Measurements from ENCODE around the gene AHDC1.
"Not testable (repeated sequence)": the region's sequence is repeated elsewhere in the genome, so short reads cannot be mapped to it uniquely, and the experiment has no call there.

Gene AHDC1

GRCh38 chr1:27632387-27633297 is 28.7 kb upstream of the AHDC1 start:
- no peak for DNase-seq

GRCh38 chr1:27630859-27631491 is 27.0 kb upstream of the AHDC1 start:
- DNase-seq = no peak

GRCh38 chr1:27628712-27629111 is 24.8 kb upstream of the AHDC1 start:
- DNase-seq = no peak

GRCh38 chr1:27627733-27628132 is 23.8 kb upstream of the AHDC1 start:
- not testable (repeated sequence) for DNase-seq

- no peak for DNase-seq
Observed at GRCh38 chr1:27627061-27627460, 23.1 kb upstream of the AHDC1 start.

- no peak for DNase-seq
Observed at GRCh38 chr1:27626031-27626935, 22.3 kb upstream of the AHDC1 start.

- DNase-seq = no peak
Observed at GRCh38 chr1:27624467-27625178, 20.7 kb upstream of the AHDC1 start.

GRCh38 chr1:27623327-27624212 is 19.6 kb upstream of the AHDC1 start:
- DNase-seq = no peak

GRCh38 chr1:27622828-27623227 is 18.9 kb upstream of the AHDC1 start:
- DNase-seq = no peak

GRCh38 chr1:27621051-27621920 is 17.3 kb upstream of the AHDC1 start:
- no peak for DNase-seq

GRCh38 chr1:27619782-27620438 is 16.0 kb upstream of the AHDC1 start:
- DNase-seq = not testable (repeated sequence)

- DNase-seq = peak in 2 of 4 experiments; percentile 16 to 18
Observed at GRCh38 chr1:27618341-27619082, 14.6 kb upstream of the AHDC1 start.

- no peak for DNase-seq
Observed at GRCh38 chr1:27617420-27617819, 13.5 kb upstream of the AHDC1 start.

- DNase-seq = no peak
Observed at GRCh38 chr1:27616441-27616840, 12.5 kb upstream of the AHDC1 start.

- DNase-seq = no peak
Observed at GRCh38 chr1:27615346-27616192, 11.6 kb upstream of the AHDC1 start.

GRCh38 chr1:27614625-27615344 is 10.8 kb upstream of the AHDC1 start:
- no peak for DNase-seq

GRCh38 chr1:27614043-27614624 is 10.2 kb upstream of the AHDC1 start:
- DNase-seq = no peak

Data from activated CD4-positive, CD25-positive, alpha-beta regulatory T cell (primary cell).